Omental fat pad (tissue), 4 donors: ENCODE results near the gene FGGY. TPM values are rescaled to one million over a fixed set of nuclear protein-coding genes. Genes with fewer than 3 reads are reported as not detected.
A peak's percentile ranks its signal among the peaks of the same experiment; 100 is the strongest.
"Not testable (repeated sequence)": the region's sequence is repeated elsewhere in the genome, so short reads cannot be mapped to it uniquely, and the experiment has no call there.

Source experiments
- ATAC-seq: fragments of 150-250 bp; one replicate; pipeline ENCODE4 v1.9.1; 2016; ENCODE audit warnings: mild to moderate bottlenecking, moderate library complexity; ENCODE audit not compliant: low FRiP score
- DNase-seq: peaks from one replicate; pipeline ENCODE4 v3.0.0-alpha.2; 2019; ENCODE audit warnings: low spot score
- total RNA-seq, 4 donors: library from RNA; depleted of rRNA; stranded (reverse); fragments of >200 nt; gene quantifications; one replicate each; pipeline ENCODE4 v1.1.0, GENCODE V29; 2016
- TF ChIP-seq, protein P1 (sequence below), 3 donors: fragments of 450-650 bp; IDR thresholded peaks; one replicate each; pipeline ENCODE4 v1.5.1; 2016 to 2017; ENCODE audit warnings: antibody characterized with exemption in 3 of 3, mild to moderate bottlenecking in 3 of 3, moderate library complexity in 2 of 3

FGGY gene
- total RNA-seq, 4 donors from 2014 or later = 4.9 to 20.6 (median 10.7) TPM

DNA sequence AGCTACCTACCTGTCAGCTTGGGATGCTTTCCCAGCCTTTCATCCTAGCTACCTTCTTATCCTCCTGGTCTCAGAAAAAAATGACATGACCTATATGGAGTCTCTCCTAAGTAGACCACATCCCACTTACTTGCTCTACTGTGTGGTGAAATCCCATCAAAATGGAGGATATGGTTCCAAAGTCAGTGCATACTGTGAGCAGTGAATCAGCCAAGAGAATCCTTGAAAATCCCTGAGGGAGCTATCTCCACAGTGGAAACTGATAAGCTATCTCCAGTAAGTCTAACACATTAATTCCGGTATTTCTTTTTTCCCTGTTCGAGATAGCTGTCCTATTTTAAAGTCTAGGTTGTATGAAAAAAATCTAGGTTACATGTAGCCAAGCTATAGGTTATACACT lies 189.7 kb downstream of the FGGY start:
- DNase-seq (no peak), ATAC-seq (peak; percentile 62)
- TF ChIP-seq, protein P1, sequence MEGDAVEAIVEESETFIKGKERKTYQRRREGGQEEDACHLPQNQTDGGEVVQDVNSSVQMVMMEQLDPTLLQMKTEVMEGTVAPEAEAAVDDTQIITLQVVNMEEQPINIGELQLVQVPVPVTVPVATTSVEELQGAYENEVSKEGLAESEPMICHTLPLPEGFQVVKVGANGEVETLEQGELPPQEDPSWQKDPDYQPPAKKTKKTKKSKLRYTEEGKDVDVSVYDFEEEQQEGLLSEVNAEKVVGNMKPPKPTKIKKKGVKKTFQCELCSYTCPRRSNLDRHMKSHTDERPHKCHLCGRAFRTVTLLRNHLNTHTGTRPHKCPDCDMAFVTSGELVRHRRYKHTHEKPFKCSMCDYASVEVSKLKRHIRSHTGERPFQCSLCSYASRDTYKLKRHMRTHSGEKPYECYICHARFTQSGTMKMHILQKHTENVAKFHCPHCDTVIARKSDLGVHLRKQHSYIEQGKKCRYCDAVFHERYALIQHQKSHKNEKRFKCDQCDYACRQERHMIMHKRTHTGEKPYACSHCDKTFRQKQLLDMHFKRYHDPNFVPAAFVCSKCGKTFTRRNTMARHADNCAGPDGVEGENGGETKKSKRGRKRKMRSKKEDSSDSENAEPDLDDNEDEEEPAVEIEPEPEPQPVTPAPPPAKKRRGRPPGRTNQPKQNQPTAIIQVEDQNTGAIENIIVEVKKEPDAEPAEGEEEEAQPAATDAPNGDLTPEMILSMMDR (IDR thresholded peaks at IDR 0.05) = no peak

GRCh38 chr1:59487335-59488031 lies 190.6 kb downstream of the FGGY start:
- no peak for DNase-seq
- peak; percentile 69 for ATAC-seq
- TF ChIP-seq, protein P1 (IDR thresholded peaks at IDR 0.05) = no peak

GRCh38 chr1:59492500-59492899 lies 195.6 kb downstream of the FGGY start:
- ATAC-seq = no peak
- no peak for DNase-seq
- TF ChIP-seq, protein P1 (IDR thresholded peaks at IDR 0.05) = no peak

DNA sequence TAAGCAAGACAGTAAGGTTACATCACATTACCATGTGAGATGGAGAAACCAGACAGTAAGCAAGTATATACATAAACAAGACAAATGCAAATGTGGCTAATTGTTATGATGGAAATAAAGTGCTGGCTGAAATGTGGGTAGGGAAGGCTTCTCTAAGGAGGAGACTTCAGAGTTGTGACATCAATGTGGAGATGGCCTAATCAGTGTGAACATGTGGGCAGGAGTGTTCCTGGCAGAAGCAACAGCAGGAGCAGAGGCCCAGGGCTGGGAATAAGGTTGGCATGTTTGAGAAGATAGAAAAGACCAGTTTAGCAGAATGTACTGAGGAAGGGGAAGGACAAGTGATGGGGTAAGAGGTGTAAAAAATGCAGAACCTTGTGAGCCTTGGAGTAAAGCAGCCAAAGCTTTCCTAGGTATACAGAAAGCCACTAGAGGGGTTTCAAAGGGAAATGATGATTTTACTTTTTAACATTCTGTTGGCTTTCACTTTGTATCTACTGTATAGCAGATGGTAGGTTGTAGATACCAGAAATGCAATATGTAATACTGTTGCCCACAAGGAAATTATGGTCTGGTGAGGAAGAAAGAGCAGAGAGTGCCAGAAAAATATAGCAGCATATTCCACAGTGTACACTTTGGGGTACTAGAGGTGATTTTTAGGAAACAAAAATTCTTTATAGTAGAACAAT lies 197.4 kb downstream of the FGGY start:
- no peak for DNase-seq
- TF ChIP-seq, protein P1 (IDR thresholded peaks at IDR 0.05) = no peak
- ATAC-seq = peak; percentile 69

GRCh38 chr1:59496156-59496555 lies 199.3 kb downstream of the FGGY start:
- ATAC-seq, DNase-seq: not testable (repeated sequence)

DNA sequence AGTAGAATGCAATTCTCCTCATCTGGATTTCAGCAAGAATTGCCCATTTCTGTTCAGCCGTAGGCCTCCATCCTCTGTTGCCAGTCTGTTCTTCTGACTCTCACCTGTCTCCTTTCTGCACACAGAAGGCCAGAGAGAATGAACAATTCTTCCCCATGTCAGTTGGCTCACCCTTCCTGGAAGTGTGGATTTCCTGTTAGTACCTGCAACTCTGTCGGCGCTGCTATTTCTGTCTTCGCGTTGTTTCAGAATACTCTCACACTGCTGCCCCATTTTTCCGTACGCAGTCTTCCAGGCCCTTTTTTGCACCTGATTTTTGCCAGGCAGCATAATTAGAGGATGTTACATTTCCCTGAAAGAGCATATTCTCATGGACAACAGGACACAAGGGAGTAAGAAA lies 200.7 kb downstream of the FGGY start:
- TF ChIP-seq, protein P1 (IDR thresholded peaks at IDR 0.05) = no peak
- ATAC-seq (no peak), DNase-seq (no peak)

GRCh38 chr1:59498640-59499039 lies 201.7 kb downstream of the FGGY start:
- ATAC-seq (no peak), DNase-seq (no peak)
- TF ChIP-seq, protein P1 (IDR thresholded peaks at IDR 0.05) = no peak
